Sciatic nerve (tissue), 2 donors: Measurements from ENCODE around the gene LMBR1L. TPM values are rescaled to one million over a fixed set of nuclear protein-coding genes. Genes with fewer than 3 reads are reported as not detected.

Experiments used
- ATAC-seq: fragments of 200-7000 bp; cut with Tn5 transposase; one replicate; pipeline ENCODE4 v1.9.1; 2020; ENCODE audit warnings: mild to moderate bottlenecking, moderate library complexity
- DNase-seq: peaks from one replicate; pipeline ENCODE4 v3.0.0-alpha.2; 2020; ENCODE audit warnings: low spot score
- intact Hi-C: fragments of 100-400 bp; cut with DNase I; formaldehyde crosslinking; loops from one replicate; pipeline ENCODE4 v1.14.2; 2022
- total RNA-seq: library from RNA; stranded (reverse); fragmentation: NEBNext Ultra II Directional; extraction: Animal tissue kit (Norgen Biotek cat#: 25700); gene quantifications from one replicate; pipeline ENCODE4 v1.2.1, GENCODE V29; 2021
- donor health status: DM: no; HTN: no; CAD: no.
- donor health status: DM: no; HTN: no; CAD: no.

The LMBR1L gene
- total RNA-seq, 1 donor from 2014 or later: 99.1 TPM

DNA sequence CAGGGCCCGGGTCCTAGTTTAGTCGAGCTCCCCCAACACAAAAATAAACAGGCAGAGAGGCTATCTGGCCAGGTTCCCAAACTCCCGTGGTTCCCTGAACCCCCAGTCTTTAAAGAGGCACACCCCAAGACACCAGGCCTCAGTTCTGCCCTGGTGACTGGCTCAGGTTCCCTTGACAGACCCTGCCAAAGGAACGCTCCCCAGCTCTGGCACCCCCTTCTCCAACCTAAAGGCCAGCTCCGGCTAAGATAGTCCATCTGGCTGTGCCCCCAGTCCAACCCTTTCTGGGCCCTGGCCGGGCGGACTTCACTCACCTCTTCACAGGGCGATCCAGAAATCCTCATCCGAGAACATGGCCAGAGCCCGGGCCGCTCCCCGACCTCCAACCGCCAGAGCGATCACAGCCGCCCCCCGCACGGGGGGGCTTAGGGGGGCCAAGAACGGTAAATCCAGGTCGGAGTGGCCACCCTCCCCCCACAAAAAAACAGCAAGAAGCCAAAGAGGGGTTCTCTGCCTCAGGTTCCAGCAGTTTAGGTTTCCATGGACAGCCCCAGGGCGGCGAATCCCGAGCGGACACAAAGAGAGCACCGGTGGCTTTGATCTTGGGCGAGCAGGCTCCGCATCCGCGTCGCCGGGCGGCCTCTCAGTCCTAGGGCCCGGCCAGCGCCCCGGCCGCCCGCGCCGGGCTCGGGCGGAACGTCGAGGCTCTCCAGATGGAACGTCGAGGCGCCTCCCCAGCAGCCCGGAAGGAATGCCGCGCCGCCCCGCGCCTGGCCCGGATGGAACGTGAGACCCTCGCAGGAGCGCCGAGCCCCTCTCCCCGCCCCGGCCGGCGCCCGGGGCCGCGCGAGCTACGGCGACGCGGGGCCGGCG, 51.1 kb downstream of the LMBR1L start:
- DNase-seq (peak; percentile 64), ATAC-seq (no peak)
- intact Hi-C loops: loop anchor here (10.0 kb wide), 2 partner anchors 65 to 175 kb away; no protein-coding TSS in a partner anchor

DNA sequence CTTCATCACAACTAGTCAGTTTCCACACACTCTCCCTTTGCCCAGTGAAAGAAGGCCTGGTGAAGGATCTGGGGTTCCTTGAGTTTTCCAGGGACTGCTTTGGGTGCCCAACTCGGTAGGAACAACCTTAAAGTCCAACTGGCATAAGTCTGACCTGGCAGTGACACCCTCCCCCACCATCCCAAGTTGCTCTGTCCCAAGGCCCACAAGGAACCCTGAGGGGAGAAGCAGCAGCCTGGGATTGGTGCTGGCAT, 51.7 kb downstream of the LMBR1L start:
- intact Hi-C loops: no loop called here
- DNase-seq (peak; percentile 58), ATAC-seq (no peak)

DNA sequence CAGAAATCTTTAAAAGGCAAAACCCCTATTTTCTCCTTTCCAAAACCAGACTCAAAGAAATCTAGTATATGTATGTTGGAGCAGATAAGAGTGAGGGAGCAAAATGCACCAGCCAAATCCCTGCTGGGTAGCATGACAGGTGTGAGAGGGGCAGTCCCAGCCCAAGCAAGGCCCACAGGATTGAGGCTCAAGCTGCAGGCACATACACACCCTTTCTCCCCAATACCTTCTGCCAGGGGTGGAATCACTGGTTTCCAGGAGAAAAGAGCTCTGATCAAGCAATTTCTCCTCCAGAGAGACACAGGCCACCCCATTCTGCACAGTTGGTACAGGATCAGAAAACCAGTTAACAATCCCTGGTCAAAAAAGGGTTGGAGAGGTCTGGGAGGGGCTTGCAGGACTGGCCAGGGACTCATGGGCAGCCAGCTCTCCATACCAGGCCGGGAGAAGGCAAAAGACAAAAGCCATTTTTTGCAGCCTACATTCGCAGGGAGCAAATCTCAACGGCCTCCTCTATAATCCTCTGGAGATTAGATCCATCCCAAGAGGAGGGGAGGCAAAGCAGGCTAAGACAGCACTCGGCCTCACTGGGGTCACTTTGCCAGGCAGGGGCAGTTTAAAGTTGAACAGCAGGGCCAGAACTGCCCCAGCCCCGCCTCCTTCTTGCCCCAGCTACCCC, 52.1 kb downstream of the LMBR1L start:
- no peak for ATAC-seq
- intact Hi-C loops: no loop called here
- no peak for DNase-seq

DNA sequence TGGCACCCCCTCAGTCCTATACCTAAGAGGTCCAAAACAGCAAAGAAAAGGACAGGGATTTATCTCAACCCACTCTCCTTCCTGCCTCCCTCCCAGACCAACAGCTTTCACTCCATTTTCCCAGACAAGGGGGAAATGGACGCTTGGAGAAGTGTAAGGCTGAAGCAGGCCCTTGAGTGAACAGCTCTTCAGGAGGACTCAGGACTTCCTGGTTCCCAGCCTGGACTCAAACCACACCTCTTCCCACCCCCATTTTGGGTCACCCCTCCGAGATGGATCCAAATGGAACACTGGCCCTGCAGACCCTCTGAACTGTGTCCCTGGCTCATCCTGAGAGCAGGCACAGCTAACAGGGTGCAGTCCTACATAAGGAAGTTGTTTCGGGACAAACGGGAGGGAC, 52.8 kb downstream of the LMBR1L start:
- ATAC-seq: no peak

DNA sequence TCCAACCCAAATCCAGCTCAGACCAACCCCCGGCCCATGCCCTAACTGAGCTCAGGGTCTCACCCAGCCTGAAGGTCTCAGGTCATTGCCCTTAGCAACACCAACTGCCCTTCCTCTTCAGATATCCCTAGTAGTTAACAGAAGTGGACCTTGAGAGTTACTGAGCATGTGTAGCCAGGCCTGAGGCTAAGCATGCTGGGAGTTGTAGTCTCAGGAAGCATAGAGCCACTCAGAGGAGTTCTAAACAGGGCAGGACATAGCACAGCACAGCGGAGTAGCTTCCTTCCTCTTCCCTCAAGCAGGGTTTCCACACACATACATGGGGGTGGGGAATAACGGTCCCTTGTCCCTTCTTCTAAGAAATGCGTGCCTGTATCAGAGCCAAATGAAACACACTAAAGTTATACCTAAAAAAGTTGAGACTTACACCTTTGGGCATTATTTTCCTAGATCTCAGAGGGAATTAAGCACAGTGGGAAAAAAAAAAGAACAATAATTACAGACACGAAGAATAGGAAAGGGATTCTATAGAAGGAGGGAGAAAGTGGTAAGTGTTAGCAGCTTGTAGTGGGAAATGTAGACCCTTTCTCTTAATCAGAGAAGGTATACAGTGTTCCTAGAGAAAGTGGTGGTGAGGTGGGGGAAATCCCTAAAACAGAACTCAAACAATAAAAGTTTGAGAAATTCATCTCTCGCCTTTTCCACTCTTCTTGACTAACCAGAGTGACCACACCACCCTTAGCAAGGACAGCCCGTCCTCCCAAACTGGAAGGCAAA, 54.5 kb downstream of the LMBR1L start:
- ATAC-seq: peak; percentile 76
- intact Hi-C loops: no loop called here

More for the DNA sequence above, 52.8 kb downstream of the LMBR1L start:
- intact Hi-C loops: no loop called here
- DNase-seq: no peak

DNA sequence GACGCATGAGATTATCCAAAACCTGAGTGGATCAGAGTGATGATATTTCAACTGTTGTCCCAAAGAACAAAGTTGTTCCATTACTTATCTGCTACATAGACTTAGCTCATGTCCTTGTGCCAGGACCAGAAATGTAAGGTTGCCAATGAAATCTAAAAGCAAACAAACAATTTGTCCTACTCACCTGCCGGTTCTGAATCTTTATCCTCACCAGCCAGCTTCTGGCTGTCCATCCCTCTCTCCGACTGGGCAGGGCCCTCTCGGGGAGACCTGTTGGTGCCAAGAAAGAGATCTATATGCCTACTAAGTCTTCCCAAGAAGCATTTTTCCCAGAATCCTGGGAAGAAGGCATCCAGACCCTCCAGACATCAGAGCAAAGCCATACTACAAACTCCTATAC, 55.6 kb downstream of the LMBR1L start:
- ATAC-seq (no peak), DNase-seq (no peak)
- intact Hi-C loops: no loop called here

More for the DNA sequence above, 54.5 kb downstream of the LMBR1L start:
- peak; percentile 61 for DNase-seq

DNA sequence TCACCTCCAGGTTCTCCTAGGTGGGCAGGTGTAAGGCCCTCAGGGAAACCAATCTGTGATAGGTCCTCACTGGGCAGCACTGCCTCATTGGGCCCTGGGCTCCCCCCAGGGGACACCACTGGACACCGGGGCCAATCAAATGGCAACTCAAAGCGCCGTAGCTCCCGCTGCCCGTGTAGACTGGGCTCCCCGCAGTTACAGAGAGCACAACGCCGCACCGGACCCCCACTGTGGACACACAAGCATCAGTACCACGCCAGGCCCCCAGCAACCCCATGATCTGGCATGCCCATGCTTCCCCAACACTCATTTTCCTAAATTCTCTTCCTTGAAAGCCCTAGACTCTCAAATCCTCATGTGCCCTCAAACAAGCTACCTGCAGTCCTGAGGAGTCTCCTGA, 56.1 kb downstream of the LMBR1L start:
- DNase-seq (peak; percentile 60), ATAC-seq (no peak)
- intact Hi-C loops: no loop called here

DNA sequence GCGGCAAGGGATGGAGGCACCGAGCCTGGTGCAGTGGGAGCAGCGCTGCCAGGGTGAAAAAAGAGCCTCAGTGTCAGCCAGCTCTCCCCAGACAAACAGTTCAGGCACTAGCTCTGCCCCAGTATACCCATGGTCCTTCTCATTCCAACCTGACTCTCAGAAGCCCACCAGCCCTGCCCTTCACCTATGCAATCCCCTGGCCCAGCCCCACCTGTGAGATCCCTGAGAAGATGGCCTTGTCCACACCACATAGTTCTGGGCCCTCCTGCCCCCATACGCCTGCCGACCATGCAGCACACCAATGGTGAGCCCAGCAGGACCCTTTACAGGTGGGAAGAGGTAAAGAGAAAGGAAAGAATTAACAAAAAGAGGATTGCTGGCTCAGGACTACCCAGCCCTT, 56.6 kb downstream of the LMBR1L start:
- DNase-seq: no peak
- intact Hi-C loops: no loop called here
- no peak for ATAC-seq

DNA sequence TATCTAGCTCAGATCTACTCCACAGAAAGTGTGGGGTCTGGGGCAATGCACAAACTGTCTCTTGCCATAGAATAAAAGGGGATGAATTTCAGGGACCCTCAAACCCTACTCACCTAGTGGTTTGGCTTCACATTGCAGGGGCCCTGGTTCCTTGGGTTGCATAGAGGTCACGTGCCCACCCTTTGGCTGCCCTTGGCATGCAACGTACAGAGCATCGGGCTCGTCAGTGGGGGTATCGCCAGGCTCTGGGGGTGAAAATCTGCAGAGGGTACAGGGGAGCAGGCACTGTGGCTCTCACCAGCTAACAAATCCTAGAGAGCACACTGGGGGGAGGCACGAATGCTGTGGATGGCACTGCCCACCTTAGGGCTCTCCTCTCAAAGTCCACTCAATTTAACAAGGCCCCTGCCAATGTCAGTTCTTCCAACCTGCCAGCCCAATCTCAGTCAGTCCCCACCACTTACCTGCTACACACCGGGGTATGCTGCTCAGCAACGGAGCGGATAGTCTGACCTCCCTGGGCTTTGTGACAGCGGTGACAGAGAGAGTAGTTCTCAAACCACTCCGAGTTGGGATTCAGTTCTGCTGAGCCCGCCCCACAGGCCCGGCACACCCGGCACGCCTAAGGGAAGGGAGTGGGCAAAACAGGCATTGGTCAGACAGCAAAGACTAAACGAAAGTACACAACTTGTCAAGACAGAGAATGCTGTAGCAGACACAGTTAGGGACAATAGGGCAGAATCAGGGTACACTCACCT, 58.0 kb downstream of the LMBR1L start:
- DNase-seq (no peak), ATAC-seq (no peak)
- intact Hi-C loops: no loop called here

DNA sequence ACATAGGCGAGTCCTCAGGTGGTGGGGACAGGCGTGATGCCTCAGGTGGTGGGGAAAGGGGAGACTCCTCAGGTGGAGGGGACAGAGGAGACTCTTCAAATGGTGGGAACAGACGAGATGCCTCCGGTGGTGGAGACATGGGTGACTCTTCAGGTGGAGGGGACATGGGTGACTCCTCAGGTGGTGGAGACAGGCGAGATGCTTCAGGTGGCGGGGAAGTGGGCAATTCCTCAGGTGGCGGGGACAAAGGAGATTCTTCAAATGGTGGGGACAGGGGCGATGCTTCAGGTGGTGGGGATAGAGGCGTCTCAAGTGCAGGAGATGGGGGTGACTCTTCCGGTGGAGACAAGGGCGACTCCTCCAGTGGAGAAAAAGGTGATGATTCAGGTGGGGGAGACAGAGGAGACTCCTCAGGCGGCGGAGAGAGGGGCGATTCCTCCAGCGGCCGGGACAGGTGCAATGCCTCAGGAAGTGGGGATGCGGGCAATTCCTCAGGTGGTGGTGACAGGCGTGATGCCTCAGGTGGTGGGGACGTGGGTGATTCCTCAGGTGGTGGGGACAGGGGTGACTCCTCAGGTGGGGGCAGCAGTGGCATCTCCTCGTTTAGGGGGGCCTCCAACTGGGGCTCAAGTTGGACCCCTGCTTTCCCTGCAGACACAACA, 58.7 kb downstream of the LMBR1L start:
- no peak for ATAC-seq
- DNase-seq: no peak
- intact Hi-C loops: no loop called here

DNA sequence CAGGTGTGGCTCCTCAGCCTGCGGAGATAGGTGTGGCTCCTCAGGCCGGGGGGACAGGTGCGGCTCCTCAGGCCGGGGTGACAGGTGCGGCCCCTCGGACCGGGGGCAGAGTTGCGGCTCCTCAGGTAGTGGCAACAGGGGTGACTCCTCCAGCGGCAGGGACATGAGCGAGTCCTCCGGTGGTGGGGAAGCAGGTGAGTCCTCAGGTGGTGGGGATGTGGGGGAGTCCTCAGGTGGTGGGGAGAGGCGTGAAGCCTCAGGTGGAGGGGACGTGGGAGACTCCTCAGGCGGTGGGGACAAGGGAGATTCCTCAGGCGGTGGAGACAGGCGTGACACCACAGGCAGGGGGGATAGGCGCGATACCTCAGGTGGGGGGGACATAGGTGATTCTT, 59.3 kb downstream of the LMBR1L start:
- no peak for ATAC-seq
- intact Hi-C loops: no loop called here

DNA sequence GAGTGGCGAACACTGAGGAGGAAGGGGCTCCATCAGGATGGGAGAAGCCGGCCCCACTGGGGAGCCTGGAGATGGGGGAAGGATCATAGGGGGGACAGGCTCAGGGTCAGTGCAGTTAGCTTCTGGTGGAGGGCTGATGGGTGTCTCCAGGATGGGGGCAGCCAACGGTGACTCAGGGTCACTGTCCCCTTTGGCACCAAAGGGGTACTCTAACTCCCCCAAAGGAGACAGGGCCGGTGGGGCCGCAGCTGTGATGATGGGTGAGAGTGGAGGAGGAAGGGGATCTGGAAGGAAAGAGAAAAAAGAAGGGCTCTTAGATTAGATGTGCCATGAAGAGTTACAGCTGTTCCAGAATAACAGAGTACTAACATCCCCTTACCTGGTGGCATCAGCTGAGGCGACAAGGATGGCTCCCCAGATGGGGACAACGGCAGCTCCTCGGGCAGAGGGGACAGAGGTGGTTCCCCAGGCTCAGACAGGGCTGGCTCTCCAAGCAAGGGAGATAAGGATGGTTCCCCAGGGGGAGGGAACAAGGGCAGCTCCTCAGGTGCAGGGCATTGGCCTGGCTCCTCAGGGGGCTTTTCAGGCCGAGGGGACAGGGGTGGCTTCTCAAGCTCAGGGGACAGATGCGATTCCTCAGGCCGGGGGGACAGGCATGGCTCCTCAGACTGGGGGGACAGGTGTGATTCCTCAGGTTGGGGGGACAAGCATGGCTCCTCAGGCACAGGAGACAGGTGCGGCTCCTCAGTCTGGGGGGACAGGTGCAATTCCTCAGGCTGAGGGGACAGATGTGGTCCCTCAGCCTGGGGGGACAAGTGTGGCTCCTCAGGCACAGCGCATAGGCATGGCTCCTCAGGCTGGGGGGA, 59.9 kb downstream of the LMBR1L start:
- intact Hi-C loops: no loop called here
- ATAC-seq (no peak), DNase-seq (no peak)

More for the DNA sequence above, 59.3 kb downstream of the LMBR1L start:
- no peak for DNase-seq

DNA sequence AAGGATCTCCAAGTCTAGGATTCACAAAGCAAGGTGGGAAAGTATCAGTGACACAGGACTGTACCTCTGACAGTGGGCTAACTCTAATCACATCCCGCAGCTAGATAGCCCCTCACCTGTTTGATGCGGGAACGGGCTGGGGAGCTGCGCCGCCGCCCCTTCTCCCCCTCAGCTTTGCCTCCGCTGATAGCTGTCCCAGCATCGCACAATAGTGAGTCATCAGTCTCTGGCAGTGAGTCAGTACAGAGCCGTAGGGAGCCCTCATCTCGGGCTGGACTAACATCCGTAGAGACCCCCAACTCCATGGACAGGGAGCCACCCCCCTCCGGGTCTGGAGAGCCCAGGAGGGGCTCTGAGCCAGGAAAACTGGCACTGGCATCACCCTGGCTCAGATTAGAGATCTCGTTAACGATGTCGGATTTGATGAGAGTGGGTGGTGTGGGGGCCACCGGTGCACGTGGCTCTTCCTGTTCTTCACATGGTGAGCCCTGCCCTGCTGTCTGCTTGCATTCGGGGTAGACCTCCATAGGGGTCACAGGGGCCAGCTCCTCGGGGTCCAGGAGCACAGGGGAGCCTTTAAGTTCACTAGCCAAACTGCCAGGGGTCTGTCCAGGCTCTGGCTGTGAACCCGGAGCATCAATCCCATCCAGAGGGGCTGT, 61.0 kb downstream of the LMBR1L start:
- DNase-seq (no peak), ATAC-seq (peak; percentile 25)
- intact Hi-C loops: no loop called here

DNA sequence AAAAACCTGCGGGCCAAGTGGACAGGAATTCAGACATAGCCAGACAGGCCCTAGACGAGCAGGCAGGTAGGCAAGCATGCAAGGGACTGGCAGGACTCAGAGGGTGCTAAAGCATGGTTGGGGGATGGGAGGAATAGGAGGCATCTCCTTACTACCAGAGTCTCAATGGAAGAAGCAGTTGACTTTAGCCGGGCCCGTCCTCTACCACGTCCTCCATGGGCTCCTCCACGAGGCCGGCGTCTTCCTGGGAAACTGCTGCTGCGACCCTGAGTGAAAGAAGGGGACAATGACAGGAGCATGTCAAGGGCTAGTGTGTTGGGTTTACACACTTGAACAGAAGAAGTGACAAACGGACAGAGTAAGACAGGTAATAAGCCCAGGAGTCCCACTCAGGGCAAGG, 61.7 kb downstream of the LMBR1L start:
- DNase-seq (no peak), ATAC-seq (no peak)
- intact Hi-C loops: no loop called here
